SKM-1 (cell line): ENCODE results near the gene TAF6.

ENCODE experiments used
- DNase-seq: peaks from one replicate; lab custom pipeline; 2025; ENCODE audit not compliant: unreplicated experiment; lab: John Stamatoyannopoulos, UW

Gene TAF6

GRCh38 chr7:100075418-100075817 lies 43.7 kb downstream of the TAF6 start:
- no peak for DNase-seq

- DNase-seq: no peak
These were observed 44.3 kb downstream of the TAF6 start for GRCh38 chr7:100074841-100075240.

- DNase-seq: no peak
These were observed 46.7 kb downstream of the TAF6 start for GRCh38 chr7:100072462-100072861.

GRCh38 chr7:100071018-100071723 lies 48.0 kb downstream of the TAF6 start:
- DNase-seq: no peak

GRCh38 chr7:100069991-100070390 lies 49.2 kb downstream of the TAF6 start:
- no peak for DNase-seq

GRCh38 chr7:100066953-100067352 lies 52.2 kb downstream of the TAF6 start:
- no peak for DNase-seq

GRCh38 chr7:100065452-100066186 lies 53.5 kb downstream of the TAF6 start:
- no peak for DNase-seq

- DNase-seq: no peak
These were observed 55.0 kb downstream of the TAF6 start for GRCh38 chr7:100064162-100064561.

- no peak for DNase-seq
These were observed 55.8 kb downstream of the TAF6 start for GRCh38 chr7:100063376-100063775.

GRCh38 chr7:100061518-100062193 lies 57.5 kb downstream of the TAF6 start:
- DNase-seq: no peak

GRCh38 chr7:100059251-100059739 lies 59.9 kb downstream of the TAF6 start:
- DNase-seq: no peak
